Right renal cortex interstitium (tissue), 3 donors: Measurements from ENCODE around the gene CDC6. TPM values are rescaled to one million over a fixed set of nuclear protein-coding genes. Genes with fewer than 3 reads are reported as not detected.

Source experiments
- DNase-seq, 3 donors: peaks; one replicate each; pipeline ENCODE4 v3.0.0-alpha.2; 2013; ENCODE audit warnings: low read depth in 3 of 3, low spot score in 2 of 3
- polyA plus RNA-seq, 3 donors: library from polyadenylated mRNA; unstranded; fragments of 120-200 nt; gene quantifications; one replicate each; pipeline ENCODE4 v1.2.1, GENCODE V29; 2013; ENCODE audit not compliant: insufficient read length in 3 of 3

CDC6 gene
- polyA plus RNA-seq, 3 donors: 22.5 to 24.7 (median 23.5) TPM

DNA sequence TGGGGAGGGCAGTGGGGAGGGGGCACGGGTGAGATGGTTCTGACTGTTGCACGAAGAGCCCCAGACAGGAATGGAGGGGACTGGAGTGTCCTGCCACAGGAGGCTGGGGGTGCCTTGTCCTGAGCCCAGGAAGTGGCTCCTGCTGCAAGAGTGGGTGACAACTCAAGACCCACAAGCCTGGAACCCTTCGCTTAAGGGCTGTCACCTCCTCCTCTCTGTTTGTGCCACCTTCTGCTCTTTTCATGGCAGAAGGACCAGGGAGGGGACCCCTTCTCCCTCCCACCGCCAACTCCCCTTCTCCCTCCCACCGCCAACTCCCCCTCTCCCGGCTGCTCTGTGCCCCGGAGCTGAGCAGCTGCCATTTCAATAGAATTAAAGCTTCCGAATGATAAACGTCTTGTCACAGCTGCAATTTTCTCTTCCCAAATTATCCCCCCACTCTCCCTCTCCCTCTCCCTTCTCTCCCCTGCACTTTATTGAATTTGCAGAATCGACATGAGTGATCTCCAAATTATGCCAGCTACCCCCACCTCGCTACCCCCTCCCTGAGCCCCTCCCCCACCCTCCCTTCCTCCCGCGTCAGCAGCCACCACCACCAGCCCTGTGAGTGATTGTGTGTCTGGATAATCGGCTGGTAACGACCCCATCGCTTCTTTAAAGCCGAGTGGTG, 63.1 kb downstream of the CDC6 start:
- no peak for DNase-seq

DNA sequence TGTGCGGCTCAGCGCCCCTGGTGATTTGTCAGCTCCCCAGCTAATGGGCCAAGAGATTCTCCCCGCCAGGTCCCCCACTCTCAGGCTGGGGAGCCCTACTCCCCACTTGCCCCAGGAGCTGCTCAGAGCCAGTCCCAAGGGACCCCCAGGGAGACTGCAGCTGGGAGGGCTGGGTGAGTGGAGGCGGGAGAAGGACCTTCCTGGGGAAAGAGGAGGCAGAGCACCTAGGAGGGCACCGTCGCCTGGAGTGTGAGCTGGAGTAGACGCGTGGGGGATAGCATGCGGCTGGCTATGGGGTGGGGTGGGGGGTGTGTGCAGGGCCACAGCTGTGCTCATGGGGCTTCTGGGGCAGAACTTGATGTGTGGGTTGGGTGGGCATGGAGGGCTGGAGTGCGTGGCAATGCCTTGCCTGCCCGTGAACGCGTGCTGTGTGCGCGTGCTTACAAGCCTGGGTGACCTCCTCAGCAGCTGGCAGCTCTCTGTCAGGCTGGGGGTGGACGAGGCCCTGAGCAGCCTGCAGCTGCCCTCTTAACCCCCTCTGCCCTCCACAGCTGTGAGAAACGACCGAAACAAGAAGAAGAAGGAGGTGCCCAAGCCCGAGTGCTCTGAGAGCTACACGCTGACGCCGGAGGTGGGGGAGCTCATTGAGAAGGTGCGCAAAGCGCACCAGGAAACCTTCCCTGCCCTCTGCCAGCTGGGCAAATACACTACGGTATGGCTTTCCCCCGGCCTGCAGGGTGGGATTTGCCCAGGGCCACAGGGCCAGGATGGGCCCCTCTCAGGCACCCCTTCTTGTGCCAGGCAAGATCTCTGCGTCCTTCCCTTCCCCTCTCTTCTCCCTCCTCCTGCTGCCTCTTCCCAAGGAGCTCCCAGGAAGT, 63.9 kb downstream of the CDC6 start:
- DNase-seq: no peak

DNA sequence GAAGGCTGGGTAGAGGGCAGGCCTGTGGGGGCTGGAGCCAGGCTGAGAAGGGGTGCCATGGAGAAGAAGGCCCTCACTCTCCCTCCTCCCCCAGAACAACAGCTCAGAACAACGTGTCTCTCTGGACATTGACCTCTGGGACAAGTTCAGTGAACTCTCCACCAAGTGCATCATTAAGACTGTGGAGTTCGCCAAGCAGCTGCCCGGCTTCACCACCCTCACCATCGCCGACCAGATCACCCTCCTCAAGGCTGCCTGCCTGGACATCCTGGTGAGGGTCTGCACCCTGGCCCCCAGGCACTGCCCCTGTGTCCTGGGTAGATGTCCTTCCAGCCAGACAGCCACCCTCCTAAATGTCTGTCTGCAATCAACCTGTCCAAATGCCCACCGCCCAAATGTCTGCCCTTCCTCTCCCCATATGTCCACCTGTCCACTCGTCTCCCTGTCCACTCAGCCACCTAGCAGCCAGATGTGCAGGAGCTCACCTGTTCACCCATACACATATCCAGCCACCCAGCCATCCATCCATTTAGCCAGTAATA, 64.6 kb downstream of the CDC6 start:
- no peak for DNase-seq

DNA sequence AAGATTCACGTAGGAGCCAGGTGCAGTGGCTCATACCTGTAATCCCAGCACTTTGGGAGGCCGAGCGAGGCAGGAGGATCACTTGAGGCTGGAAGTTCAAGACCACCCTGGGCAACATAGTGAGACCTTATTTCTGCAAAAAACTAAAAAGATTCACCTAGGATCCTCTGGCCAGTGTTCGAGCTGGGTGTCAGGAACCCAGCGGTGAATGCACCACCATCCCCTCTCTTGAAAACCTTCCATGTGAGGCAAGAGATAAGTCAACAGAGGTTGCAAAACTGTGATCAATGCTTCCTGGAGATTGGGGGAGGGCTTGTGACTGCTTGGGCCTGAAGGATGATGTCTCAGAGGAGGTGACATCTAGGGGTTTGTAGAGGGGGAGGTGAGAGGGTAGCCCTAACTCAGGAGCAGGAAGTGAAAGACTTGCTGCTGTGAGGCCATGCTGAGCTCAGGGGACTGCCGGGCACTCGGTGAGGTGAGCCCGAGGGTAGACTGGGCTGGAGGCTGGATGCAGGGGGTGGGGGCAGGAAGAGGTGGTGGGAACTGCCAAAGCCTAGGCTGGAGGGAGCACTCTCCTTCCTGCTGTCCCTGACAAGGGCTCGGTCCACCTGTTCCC, 65.2 kb downstream of the CDC6 start:
- DNase-seq: no peak

Other genes with a start within 250 kb of the CDC6 start
- 10 to 100 TPM; 79.6 to 96.7 (median 84.5) TPM for gene MED24, start 233.5 kb upstream of the CDC6 start, polyA plus RNA-seq
- 10 to 100 TPM; 50.5 to 54.3 (median 50.7) TPM for gene THRA, start 224.9 kb upstream of the CDC6 start, polyA plus RNA-seq
- gene NR1D1, start 187.3 kb upstream of the CDC6 start, polyA plus RNA-seq: 1 to 10 TPM; 2.8 to 4.2 (median 4.1) TPM
- gene MSL1, start 165.9 kb upstream of the CDC6 start, polyA plus RNA-seq: 100 to 1,000 TPM; 154 to 184 (median 157) TPM
- 10 to 100 TPM; 95.8 to 98.8 (median 96.1) TPM for gene CASC3, start 147.3 kb upstream of the CDC6 start, polyA plus RNA-seq
- gene RAPGEFL1, start 110.4 kb upstream of the CDC6 start, polyA plus RNA-seq: 1 to 10 TPM; 5.4 to 6.6 (median 5.8) TPM
- 10 to 100 TPM; 26.1 to 28.5 (median 27.8) TPM for gene WIPF2, start 68.6 kb upstream of the CDC6 start, polyA plus RNA-seq
- gene RARA, start 21.3 kb downstream of the CDC6 start, polyA plus RNA-seq: 10 to 100 TPM; 33.3 to 38.8 (median 35.5) TPM
- gene GJD3, start 76.9 kb downstream of the CDC6 start, polyA plus RNA-seq: not detected
- gene TOP2A, start 130.0 kb downstream of the CDC6 start, polyA plus RNA-seq: 100 to 1,000 TPM; 163 to 174 (median 168) TPM
- gene IGFBP4, start 155.6 kb downstream of the CDC6 start, polyA plus RNA-seq: 100 to 1,000 TPM; 340 to 390 (median 388) TPM
- under 1 TPM in 2 of 3 donors, not detected in 1; 0.06 to 0.17 TPM for gene TNS4, start 213.7 kb downstream of the CDC6 start, polyA plus RNA-seq